Measurements from ENCODE around the gene BTNL9. TPM values are rescaled to one million over a fixed set of nuclear protein-coding genes. Genes with fewer than 3 reads are reported as not detected.
"Not testable (repeated sequence)": the region's sequence is repeated elsewhere in the genome, so short reads cannot be mapped to it uniquely, and the experiment has no call there.

BTNL9 gene
- polyA plus RNA-seq, 6 donors from 2014 or later = 0.08 to 1.4 (median 0.58) TPM

DNA sequence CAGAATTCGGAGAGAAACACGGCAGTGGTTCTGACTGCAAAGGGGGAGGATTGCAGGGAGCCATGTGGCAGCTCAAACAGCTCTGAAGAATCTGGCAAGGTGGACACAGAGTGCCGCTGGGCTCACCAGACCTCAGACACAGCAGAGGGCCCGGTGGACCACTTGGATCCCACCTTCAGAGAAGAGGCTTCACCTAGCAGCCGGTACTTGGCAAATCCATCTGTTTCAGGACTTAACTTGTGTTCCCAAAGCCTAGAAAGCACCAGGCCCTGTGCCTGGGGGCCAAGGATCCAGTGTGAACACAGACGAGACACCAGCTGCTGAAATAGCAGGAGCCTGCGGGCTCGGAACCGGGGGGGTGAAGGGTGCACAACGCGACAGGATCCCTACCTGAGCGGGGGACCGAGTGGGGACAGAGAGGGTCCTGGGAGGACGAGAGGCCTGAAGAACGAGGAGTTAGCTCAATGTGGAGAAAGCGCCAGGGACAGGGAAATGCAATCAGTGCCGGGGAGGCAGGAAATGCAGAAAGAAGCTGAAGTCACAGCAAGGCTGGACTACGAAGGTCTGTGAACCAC, 44.6 kb downstream of the BTNL9 start:
- ATAC-seq (ENCODE audit: low read depth in 2 of 2) (no peak), DNase-seq (no peak)
- H3K4me1 Mint-ChIP-seq = no peaks in the 10 kb centered on the region
- no peaks in the 10 kb centered on the region for H3K36me3 Mint-ChIP-seq
- no peak overlapping the region for H3K4me3 Mint-ChIP-seq
- H3K9me3 Mint-ChIP-seq = no peaks in the 10 kb centered on the region
- H3K27me3 Mint-ChIP-seq = peaks cover 32 to 68% (median 57%) of the 10 kb centered on the region in 3 donors
- peak overlapping the region in 1 of 6 donors; percentile 26 for H3K27ac Mint-ChIP-seq

DNA sequence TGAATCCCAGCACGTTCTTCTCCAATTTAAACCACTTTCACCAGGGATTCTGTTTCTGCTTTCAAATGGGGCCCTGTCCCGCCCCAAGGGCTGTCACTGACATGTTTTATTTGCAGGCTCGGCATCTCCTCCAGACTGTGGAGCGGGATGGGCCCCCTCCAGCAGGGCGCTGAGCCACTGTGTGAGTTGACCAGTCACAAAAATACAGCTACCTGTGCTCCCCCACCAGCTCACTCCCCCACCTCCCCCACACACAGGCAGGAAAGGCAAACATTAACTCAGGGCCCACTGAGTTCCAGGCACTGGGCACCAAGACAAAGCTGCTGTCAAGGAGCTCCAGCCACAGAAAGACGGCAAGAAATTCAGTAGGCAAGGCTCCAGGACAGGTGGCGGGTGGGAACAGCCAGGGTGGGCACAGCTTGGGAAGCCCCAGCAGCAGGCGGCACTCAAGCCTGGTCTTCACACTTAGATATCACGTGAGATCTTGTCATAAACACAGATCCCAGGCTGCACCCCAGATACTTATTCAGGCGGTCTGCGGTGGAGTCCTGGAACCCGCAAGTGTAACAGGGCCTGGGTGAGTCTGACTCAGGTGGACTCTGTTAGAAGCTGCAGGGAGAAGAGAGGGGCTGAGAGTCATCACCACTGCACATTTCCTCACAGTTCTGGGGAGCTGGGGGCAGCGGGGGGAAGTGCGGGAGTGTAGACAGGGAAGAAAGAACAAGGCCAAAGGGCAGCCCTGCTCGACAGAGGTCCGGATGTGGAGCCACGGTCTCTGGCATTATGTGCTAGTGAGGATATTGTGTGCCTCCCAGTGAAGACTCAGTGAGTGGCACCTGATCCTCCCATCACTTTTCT, 46.2 kb downstream of the BTNL9 start:
- H3K27me3 Mint-ChIP-seq = peaks cover 23 to 61% (median 54%) of the 10 kb centered on the region in 3 donors
- no peak for DNase-seq
- no peak overlapping the region for H3K4me3 Mint-ChIP-seq
- no peaks in the 10 kb centered on the region for H3K36me3 Mint-ChIP-seq
- H3K27ac Mint-ChIP-seq = peak overlapping the region in 1 of 6 donors; percentile 12
- no peak for ATAC-seq (ENCODE audit: low read depth in 2 of 2)
- H3K4me1 Mint-ChIP-seq = no peaks in the 10 kb centered on the region
- no peaks in the 10 kb centered on the region for H3K9me3 Mint-ChIP-seq

DNA sequence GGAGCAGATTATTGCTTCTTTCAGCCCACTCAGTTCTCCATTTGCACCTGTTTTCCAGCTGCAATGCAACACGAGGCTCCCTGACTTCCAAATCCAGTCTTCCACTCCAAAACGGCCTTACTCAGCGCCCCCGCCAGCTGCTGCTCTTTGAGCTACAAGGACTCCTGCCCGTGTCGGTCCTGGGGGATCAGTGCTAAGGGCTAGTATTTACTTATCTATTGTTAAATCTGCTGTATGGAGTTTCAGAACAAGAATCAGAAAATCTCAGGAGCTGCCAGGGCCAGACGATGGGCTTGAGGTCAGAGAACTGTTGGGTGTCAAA, 46.8 kb downstream of the BTNL9 start:
- DNase-seq (no peak), ATAC-seq (ENCODE audit: low read depth in 2 of 2) (no peak)
- H3K4me3 Mint-ChIP-seq = no peak overlapping the region
- H3K36me3 Mint-ChIP-seq = no peaks in the 10 kb centered on the region
- H3K9me3 Mint-ChIP-seq = no peaks in the 10 kb centered on the region
- H3K4me1 Mint-ChIP-seq = no peaks in the 10 kb centered on the region
- H3K27ac Mint-ChIP-seq = no peak overlapping the region
- H3K27me3 Mint-ChIP-seq = peaks cover 20 to 55% (median 51%) of the 10 kb centered on the region in 3 donors

DNA sequence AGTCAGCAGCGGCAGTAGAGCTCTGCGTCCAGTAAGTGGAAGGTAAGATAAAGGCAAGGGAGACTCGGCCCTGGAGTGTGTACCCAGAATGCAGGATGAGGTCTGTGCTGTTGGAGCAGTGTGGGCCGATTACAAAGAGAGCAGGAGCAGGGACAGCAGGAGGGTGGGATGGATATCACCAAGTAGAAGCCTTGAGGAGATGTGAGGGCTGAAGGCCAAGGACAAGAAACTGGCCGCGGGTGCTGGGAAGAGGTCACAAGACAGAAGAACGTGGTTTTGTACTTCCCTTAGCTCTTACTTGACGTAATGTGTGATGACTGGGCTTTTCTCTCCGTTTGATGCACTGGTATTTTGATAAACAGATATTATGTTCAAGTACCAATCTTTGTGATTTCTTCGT, 47.2 kb downstream of the BTNL9 start:
- H3K27ac Mint-ChIP-seq = peak overlapping the region in 1 of 6 donors; percentile 6
- H3K4me3 Mint-ChIP-seq = no peak overlapping the region
- no peak for DNase-seq
- no peak for ATAC-seq (ENCODE audit: low read depth in 2 of 2)
- no peaks in the 10 kb centered on the region for H3K9me3 Mint-ChIP-seq
- no peaks in the 10 kb centered on the region for H3K36me3 Mint-ChIP-seq
- H3K4me1 Mint-ChIP-seq = no peaks in the 10 kb centered on the region
- peaks cover 22 to 55% (median 53%) of the 10 kb centered on the region in 3 donors for H3K27me3 Mint-ChIP-seq

DNA sequence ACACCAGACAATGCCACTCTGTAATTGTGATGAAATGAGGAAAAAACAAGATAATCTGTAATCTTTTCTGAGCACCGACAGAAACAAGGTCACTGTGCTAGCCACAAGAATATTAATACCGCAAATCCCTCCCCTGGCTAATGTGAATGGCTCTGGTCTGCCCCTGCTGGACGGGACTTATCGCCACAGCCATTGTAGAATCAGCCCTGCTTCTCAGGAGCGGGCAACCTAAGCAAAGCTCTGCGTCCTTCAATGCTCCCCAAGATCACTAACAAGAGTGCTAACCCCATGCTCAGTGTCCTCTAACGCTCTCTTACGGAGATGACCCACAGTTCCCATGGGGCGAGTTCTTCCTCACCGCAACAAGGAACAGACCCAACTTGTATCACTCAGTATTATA, 48.2 kb downstream of the BTNL9 start:
- Mint-ChIP-seq H3K36me3 (no peaks in the 10 kb centered on the region), H3K4me3 (no peak overlapping the region), H3K9me3 (peaks cover 0 to 2% (median 0%) of the 10 kb centered on the region in 7 donors), H3K4me1 (no peaks in the 10 kb centered on the region), H3K27ac (no peak overlapping the region), H3K27me3 (peaks cover 23 to 54% (median 53%) of the 10 kb centered on the region in 3 donors)
- DNase-seq (no peak), ATAC-seq (ENCODE audit: low read depth in 2 of 2) (peak in 1 of 2 donors; percentile 46)

GRCh38 chr5:181092428-181092827, 52.4 kb downstream of the BTNL9 start:
- Mint-ChIP-seq H3K27ac (no peak overlapping the region), H3K4me3 (no peak overlapping the region), H3K27me3 (peaks cover 19 to 31% (median 24%) of the 10 kb centered on the region in 3 donors), H3K4me1 (no peaks in the 10 kb centered on the region), H3K36me3 (no peaks in the 10 kb centered on the region), H3K9me3 (peaks cover 0 to 6% (median 0%) of the 10 kb centered on the region in 7 donors)
- no peak for ATAC-seq (ENCODE audit: low read depth in 2 of 2)
- DNase-seq = no peak

DNA sequence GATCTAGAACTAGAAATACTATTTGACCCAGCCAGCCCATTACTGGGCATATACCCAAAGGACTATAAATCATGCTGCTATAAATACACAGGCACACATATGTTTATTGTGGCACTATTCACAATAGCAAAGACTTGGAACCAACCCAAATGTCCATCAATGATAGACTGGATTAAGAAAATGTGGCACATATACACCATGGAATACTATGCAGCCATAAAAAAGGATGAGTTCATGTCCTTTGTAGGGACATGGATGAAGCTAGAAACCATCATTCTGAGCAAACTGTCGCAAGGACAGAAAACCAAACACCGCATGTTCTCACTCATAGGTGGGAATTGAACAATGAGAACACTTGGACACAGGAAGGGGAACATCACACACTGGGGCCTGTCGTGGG, 55.1 kb downstream of the BTNL9 start:
- H3K27me3 Mint-ChIP-seq = peaks cover 29 to 44% (median 33%) of the 10 kb centered on the region in 3 donors
- not testable (repeated sequence) for H3K4me1 Mint-ChIP-seq; DNase-seq; H3K9me3 Mint-ChIP-seq; ATAC-seq (ENCODE audit: low read depth in 2 of 2); H3K4me3 Mint-ChIP-seq; H3K36me3 Mint-ChIP-seq; H3K27ac Mint-ChIP-seq

GRCh38 chr5:181096721-181097382, 56.8 kb downstream of the BTNL9 start:
- not testable (repeated sequence) for H3K4me1 Mint-ChIP-seq; H3K4me3 Mint-ChIP-seq; H3K9me3 Mint-ChIP-seq; DNase-seq; H3K27ac Mint-ChIP-seq; H3K36me3 Mint-ChIP-seq; ATAC-seq (ENCODE audit: low read depth in 2 of 2)
- peaks cover 33 to 47% (median 36%) of the 10 kb centered on the region in 3 donors for H3K27me3 Mint-ChIP-seq

- H3K36me3 Mint-ChIP-seq; H3K4me1 Mint-ChIP-seq; H3K27ac Mint-ChIP-seq; H3K9me3 Mint-ChIP-seq; DNase-seq; ATAC-seq (ENCODE audit: low read depth in 2 of 2); H3K4me3 Mint-ChIP-seq: not testable (repeated sequence)
- H3K27me3 Mint-ChIP-seq = peaks cover 28 to 42% (median 34%) of the 10 kb centered on the region in 3 donors
Measured at GRCh38 chr5:181097383-181097753, 57.3 kb downstream of the BTNL9 start.

- not testable (repeated sequence) for H3K27ac Mint-ChIP-seq; DNase-seq; H3K9me3 Mint-ChIP-seq; H3K4me3 Mint-ChIP-seq; H3K36me3 Mint-ChIP-seq; ATAC-seq (ENCODE audit: low read depth in 2 of 2); H3K4me1 Mint-ChIP-seq
- peaks cover 23 to 37% (median 29%) of the 10 kb centered on the region in 3 donors for H3K27me3 Mint-ChIP-seq
Measured at GRCh38 chr5:181097759-181098491, 57.9 kb downstream of the BTNL9 start.

GRCh38 chr5:181098762-181099601, 58.9 kb downstream of the BTNL9 start:
- ATAC-seq (ENCODE audit: low read depth in 2 of 2) = no peak

DNA sequence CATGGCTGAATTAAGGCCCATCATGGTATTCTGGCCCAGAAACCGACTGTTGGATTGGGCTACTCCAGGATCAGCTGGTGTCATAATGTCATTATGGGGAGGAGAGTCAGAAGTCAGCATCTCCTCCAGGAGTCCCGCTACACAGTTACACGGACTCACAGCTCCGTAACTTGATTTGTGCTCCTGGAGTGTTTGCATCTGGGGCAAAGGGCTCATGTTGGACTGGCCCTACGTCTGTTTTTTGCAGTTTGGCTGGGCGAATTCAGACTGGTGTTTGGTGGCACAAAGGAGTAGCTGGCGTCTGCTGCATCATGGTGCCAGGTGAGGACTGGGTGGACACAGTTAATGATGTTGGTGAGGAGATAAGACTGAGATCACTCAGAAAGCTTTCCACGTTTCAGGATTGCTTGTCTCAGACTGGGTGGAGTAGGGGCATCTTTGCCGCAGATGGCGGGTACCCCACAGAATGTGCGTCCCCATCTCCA, 59.6 kb downstream of the BTNL9 start:
- H3K27ac Mint-ChIP-seq = peak overlapping the region in 4 of 6 donors; percentile 41 to 94 (median 70)
- peaks cover 0 to 7% of the 10 kb centered on the region in 2 donors for H3K36me3 Mint-ChIP-seq
- peaks cover 0 to 13% (median 3%) of the 10 kb centered on the region in 7 donors for H3K9me3 Mint-ChIP-seq
- H3K4me1 Mint-ChIP-seq = peaks cover 10 to 15% (median 12%) of the 10 kb centered on the region in 3 donors
- no peak for ATAC-seq (ENCODE audit: low read depth in 2 of 2)
- H3K27me3 Mint-ChIP-seq = peaks cover 25 to 34% (median 27%) of the 10 kb centered on the region in 3 donors
- no peak for DNase-seq
- H3K4me3 Mint-ChIP-seq = peak overlapping the region in 3 of 8 donors; percentile 20 to 58 (median 49)

More at GRCh38 chr5:181098762-181099601, 58.9 kb downstream of the BTNL9 start:
- DNase-seq = no peak
- Mint-ChIP-seq H3K4me3 (peak overlapping the region in 4 of 8 donors; percentile 15 to 67 (median 34)), H3K27ac (peak overlapping the region in 3 of 6 donors; percentile 61 to 94 (median 80)), H3K4me1 (peaks cover 6 to 8% (median 6%) of the 10 kb centered on the region in 3 donors), H3K9me3 (peaks cover 0 to 8% (median 0%) of the 10 kb centered on the region in 7 donors), H3K36me3 (peaks cover 0 to 2% of the 10 kb centered on the region in 2 donors), H3K27me3 (peaks cover 18 to 30% (median 23%) of the 10 kb centered on the region in 3 donors)
